CD4-positive, alpha-beta T cell treated with Interleukin-12 subunit alpha and Interleukin-12 subunit beta, for 1 hour (primary cell): ENCODE measurements around the gene GAS6.

Experiments used
- DNase-seq: peaks from one replicate; pipeline ENCODE4 v3.0.0-alpha.2; 2020

Gene GAS6

DNA sequence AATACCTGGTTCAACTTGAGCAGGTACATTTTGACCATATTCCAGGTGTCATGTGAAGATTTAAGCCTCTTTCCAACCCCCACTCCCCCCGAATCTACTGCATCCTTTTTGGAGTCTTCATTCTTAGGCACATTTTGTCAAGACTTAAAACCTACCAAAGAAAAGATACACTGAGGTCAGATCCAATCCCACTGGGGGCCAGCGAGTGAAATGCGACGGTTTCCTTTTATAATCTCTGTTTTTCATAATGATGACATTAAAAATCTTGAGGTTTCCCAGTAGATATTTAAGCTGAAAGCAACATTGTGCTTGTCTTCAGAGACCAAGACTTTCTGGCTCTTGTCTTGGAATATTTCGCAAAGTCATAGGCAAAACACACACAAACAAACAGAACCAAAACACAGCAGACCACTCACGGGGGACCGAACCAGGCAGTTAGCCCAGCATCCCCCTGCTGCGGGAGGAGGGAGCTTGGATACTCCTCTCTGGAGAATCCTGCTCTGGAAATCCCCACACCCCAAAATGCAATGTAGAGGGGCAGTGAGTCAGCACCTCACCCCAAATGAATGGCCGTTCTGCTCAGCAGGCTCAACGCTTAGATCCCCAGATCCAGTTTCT lies 506 bp upstream of the GAS6 start:
- DNase-seq = no peak

DNA sequence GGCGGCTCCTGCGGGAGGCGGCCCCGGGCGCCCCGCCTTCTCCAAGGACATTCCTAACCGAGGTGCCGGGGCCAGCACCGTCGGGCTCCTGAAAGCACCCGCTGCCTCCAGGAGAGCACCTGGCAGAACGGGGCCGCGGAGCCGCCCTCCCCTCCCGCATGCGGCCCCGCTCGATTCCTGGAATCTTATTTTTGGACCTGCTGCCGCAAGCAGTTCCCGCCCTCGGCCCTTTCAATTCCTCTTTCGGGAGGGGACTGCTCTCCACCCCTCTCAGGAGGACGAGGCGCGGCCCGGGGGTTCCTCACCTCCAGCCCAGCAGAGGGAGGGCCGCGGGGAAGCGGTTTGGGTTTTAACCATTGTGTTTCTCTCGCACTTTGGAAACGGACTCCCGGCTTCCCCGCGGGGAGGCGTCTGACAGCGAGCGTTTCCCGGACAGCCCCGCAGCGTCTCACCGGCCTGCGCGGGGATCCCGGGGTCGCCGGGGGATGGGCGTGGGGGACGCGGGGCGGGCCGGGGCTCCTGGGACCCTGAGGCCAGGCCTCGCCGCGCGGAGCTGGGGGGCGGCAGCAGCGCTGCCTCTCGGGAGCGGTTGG lies 849 bp downstream of the GAS6 start:
- DNase-seq = no peak

GRCh38 chr13:113862191-113862930 lies 1.5 kb downstream of the GAS6 start:
- no peak for DNase-seq

- DNase-seq = no peak
These were observed 2.3 kb downstream of the GAS6 start for GRCh38 chr13:113861433-113862030.

GRCh38 chr13:113860665-113861432 lies 3.0 kb downstream of the GAS6 start:
- no peak for DNase-seq

GRCh38 chr13:113860051-113860664 lies 3.7 kb downstream of the GAS6 start:
- no peak for DNase-seq

- no peak for DNase-seq
These were observed 4.4 kb downstream of the GAS6 start for GRCh38 chr13:113859311-113860050.

GRCh38 chr13:113857531-113858195 lies 6.2 kb downstream of the GAS6 start:
- DNase-seq = no peak

- DNase-seq = no peak
These were observed 7.2 kb downstream of the GAS6 start for GRCh38 chr13:113856716-113857065.

DNA sequence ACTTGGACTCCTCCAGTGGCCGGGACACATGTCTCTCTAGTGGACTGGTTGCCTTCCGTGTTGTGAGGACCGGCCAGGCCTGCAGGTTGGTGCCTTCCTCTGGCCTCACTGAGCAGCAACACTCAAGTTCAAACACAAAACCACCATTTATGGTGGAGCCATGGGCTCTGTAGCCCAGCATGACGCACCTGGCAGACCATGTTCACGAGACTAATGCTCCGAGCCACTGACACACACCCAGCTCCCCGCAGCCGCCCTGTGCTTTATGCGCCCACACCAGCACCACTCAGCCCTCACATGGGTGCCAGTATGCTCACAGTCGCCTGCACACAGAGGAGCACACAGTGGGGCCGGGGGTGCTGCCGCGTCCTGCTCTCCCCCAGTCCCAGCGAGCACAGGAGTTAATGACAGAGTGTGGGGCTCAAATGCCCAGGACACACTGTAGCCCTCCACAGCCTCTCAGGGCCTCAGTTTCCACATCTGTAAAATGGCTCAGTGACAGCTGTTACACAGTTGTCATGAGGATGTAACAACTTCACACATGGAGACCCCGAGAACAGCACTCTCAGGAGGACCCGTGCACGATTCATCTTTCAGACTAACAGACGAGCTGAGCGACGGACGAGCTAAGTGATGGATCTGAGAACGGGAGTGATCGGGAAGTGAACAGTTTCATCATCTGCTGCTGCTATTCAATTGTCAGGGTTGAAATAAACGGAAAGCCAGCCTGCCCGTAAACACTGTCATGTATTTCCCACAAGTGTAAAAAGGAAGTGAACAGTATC lies 7.8 kb downstream of the GAS6 start:
- no peak for DNase-seq

- DNase-seq = no peak
These were observed 8.6 kb downstream of the GAS6 start for GRCh38 chr13:113855012-113855921.

DNA sequence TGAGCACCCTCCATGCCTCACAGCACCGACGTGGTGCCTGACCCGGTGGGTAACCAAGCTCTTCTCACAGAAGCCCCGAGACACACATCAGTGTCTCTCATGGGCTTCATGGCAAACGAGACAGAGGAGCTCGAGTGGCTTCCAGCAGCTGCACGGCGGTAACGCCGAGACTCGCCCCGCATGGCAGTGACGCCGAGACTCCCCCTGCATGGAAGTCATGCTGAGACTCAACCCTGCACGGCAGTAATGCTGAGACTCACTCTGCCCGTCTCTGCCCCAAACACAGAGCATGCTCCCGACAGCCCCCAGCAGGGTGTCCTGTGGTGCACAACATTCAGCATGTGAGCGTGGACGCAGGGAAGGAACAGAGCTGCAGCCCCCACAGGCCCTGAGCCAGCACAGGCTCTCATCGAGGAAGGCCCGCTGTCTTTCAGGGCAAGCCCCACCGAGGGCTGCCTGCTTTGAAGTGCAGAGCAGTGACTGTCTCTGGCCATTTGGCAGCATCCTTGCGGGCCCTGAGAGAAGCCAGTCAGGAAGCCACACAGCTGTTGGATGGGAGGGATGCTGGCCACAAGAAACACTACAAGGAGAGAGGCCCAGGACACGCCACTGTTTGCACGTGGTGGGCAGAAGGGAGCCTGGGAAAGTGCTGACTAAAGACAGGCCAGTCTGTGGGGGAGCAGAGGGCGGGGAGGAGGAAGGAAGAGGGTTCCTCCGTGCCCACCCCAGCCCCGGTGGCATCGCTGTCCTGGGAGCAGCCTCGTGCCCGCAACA lies 9.5 kb downstream of the GAS6 start:
- DNase-seq = no peak

GRCh38 chr13:113853518-113854237 lies 10.2 kb downstream of the GAS6 start:
- no peak for DNase-seq

GRCh38 chr13:113852536-113853517 lies 11.0 kb downstream of the GAS6 start:
- no peak for DNase-seq

DNA sequence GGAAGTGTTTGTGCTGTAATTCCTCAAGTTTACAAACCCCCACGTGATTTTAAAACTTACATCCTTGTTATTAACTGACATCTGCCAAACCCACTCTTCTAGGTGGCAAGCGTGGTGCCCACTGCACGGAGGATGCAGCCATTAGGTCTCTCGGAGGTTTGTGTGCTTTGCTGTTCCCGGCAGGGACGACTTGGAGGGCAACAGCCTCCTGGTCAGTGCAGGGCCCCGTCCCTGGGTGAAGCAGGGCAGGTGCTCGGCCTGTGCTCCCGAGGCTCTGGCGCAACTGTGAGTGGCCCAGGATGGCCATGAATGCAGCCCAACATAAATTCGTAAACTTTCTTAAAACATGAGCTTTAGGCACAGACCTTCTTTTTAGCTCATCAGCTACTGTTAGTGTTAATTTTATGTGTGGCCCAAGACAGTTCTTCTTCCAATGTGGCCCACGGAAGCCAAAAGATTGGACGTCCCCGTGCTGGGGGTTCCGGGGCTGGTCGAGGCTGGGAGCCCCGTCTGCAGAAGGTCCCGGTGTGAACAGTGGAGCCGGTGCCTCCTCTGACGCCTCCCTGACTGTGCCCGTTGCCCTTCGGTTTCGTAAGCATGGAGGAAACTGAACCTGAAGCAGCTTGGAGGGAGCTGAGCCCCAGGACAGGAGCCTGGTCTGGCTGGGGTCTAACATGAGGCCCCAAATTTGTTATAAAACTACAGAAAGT lies 11.9 kb downstream of the GAS6 start:
- no peak for DNase-seq

DNA sequence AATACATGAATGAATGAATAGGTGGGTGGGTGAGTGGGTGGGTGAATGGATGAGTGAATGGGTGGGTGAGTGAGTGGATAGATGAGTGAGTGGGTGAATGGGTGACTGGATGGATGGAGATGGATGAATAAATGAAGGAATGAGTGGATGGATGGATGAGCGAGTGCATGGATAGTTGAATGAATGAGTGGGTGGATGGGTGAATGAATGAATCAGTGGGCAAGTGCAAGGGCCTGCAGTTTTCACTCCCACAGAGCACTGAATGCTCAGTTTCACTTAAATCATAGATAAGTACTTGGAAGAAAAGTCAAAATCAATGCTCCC lies 12.4 kb downstream of the GAS6 start:
- DNase-seq = no peak
